Endothelial cell of umbilical vein (primary cell): ENCODE data around the gene OPCML. TPM values are rescaled to one million over a fixed set of nuclear protein-coding genes. Genes with fewer than 3 reads are reported as not detected.

Source experiments
- BruUV-seq: library from RNA; stranded (reverse); fragments of 400-500 nt; replicated peaks from 2 replicates; lab custom pipeline; 2021; lab: Mats Ljungman, UMichigan
- CTCF ChIA-PET: fragments of 300-600, 350-600 bp; sonication (Branson Sonifier 250); formaldehyde crosslinking; loops from one replicate; lab custom pipeline; 2021; ENCODE audit warnings: antibody characterized with exemption, inconsistent platforms; lab: Charles Lee
- POLR2A ChIA-PET: fragments of 300-600, 350-600 bp; sonication (Branson Sonifier 250); formaldehyde crosslinking; loops from one replicate; lab custom pipeline; 2021; ENCODE audit warnings: antibody characterized with exemption, inconsistent platforms; lab: Charles Lee
- DNase-seq: peaks from one replicate; pipeline ENCODE4 v3.0.0-alpha.2; 2011; ENCODE audit warnings: low read depth, low spot score
- FAIRE-seq: peaks from 2 replicates; lab custom pipeline; 2011; peaks lifted over from hg19 to GRCh38; lab: Jason Lieb, UNC
- H2AFZ ChIP-seq: 2 replicates; pipeline ENCODE4 v1.6.0; 2012; ENCODE audit warnings: low read depth, low read length, control low read depth, inconsistent platforms
- H3K27ac ChIP-seq: 2 replicates; pipeline ENCODE4 v1.5.1; 2011; ENCODE audit warnings: low read depth, mild to moderate bottlenecking, control low read depth, low read length, moderate library complexity; ENCODE audit not compliant: insufficient read depth
- H3K27me3 ChIP-seq, 2 experiments: 2 replicates each; pipeline versions ENCODE4 v1.6.0 to v1.6.1; 2011; ENCODE audit warnings: low read length in 2 of 2, mixed read lengths in 1 of 2; ENCODE audit not compliant: control insufficient read depth in 2 of 2, insufficient read depth in 2 of 2
- H3K36me3 ChIP-seq, 2 experiments: 2 replicates in 1 of 2; 3 replicates in 1 of 2; pipeline ENCODE4 v1.5.1; 2011; ENCODE audit warnings: low read length in 2 of 2, mild to moderate bottlenecking in 1 of 2, moderate library complexity in 1 of 2; ENCODE audit not compliant: control insufficient read depth in 2 of 2, insufficient read depth in 2 of 2; ENCODE audit errors: extremely low read depth in 1 of 2
- H3K4me1 ChIP-seq: 3 replicates; pipeline ENCODE4 v1.5.1; 2011; ENCODE audit warnings: mild to moderate bottlenecking, low read length; ENCODE audit not compliant: control insufficient read depth, insufficient read depth; ENCODE audit errors: extremely low read depth
- H3K4me2 ChIP-seq: 2 replicates; pipeline ENCODE4 v1.6.1; 2011; ENCODE audit warnings: low read length, control low read depth, mixed read lengths; ENCODE audit not compliant: insufficient read depth
- H3K4me3 ChIP-seq, 3 experiments: fragments of 200-600 bp in 1 of 3; sonication (generic), shearing (Covaris generic) in 1 of 3; replicated peaks in 1 of 3; 2 replicates each; pipeline ENCODE4 v1.5.1; 2011 to 2016; ENCODE audit warnings: control low read depth in 3 of 3, low read length in 3 of 3, mild to moderate bottlenecking in 2 of 3, inconsistent platforms in 1 of 3, low read depth in 1 of 3, moderate library complexity in 1 of 3; ENCODE audit not compliant: insufficient read depth in 1 of 3
- H3K79me2 ChIP-seq: 2 replicates; pipeline ENCODE4 v1.6.0; 2012; ENCODE audit warnings: low read length, inconsistent platforms; ENCODE audit not compliant: control insufficient read depth, insufficient read depth
- H3K9ac ChIP-seq: replicated peaks from 2 replicates; pipeline ENCODE3; 2011; ENCODE audit warnings: low read length, control low read depth; ENCODE audit not compliant: insufficient read depth; ENCODE audit errors: extremely low read depth
- H3K9me1 ChIP-seq: replicated peaks from 3 replicates; pipeline ENCODE4 v1.6.0; 2011; ENCODE audit warnings: mild to moderate bottlenecking, low read length; ENCODE audit not compliant: control insufficient read depth, insufficient read depth; ENCODE audit errors: extremely low read depth
- H3K9me3 ChIP-seq: replicated peaks from 2 replicates; pipeline ENCODE4 v1.5.1; 2012; ENCODE audit warnings: low read length, inconsistent platforms; ENCODE audit not compliant: control insufficient read depth, insufficient read depth
- H4K20me1 ChIP-seq: replicated peaks from 2 replicates; pipeline ENCODE3; 2011; ENCODE audit warnings: mild to moderate bottlenecking, low read length; ENCODE audit not compliant: control insufficient read depth, insufficient read depth; ENCODE audit errors: extremely low read depth
- CTCF ChIP-seq, 2 donors: IDR thresholded peaks; 1 replicate in 1 of 2; 2 replicates in 1 of 2; pipeline ENCODE4 v1.5.1; 2011; ENCODE audit warnings: low read length in 2 of 2, mild to moderate bottlenecking in 2 of 2, moderate library complexity in 2 of 2, control low read depth in 1 of 2, inconsistent platforms in 1 of 2, low read depth in 1 of 2; ENCODE audit not compliant: insufficient read depth in 1 of 2; ENCODE audit errors: extremely low read depth in 1 of 2
- EZH2 ChIP-seq: IDR thresholded peaks from 2 replicates; pipeline ENCODE4 v1.6.1; 2012; ENCODE audit warnings: borderline replicate concordance, low read depth, mild to moderate bottlenecking, moderate library complexity, low read length, inconsistent platforms; ENCODE audit not compliant: severe bottlenecking
- FOS ChIP-seq: IDR thresholded peaks from 2 replicates; pipeline ENCODE4 v1.6.1; 2011; ENCODE audit warnings: mild to moderate bottlenecking, low read length, moderate library complexity, borderline replicate concordance; ENCODE audit not compliant: insufficient read depth
- GATA2 ChIP-seq: IDR thresholded peaks from 2 replicates; pipeline ENCODE4 v1.7.0; 2011; ENCODE audit warnings: low read depth, mild to moderate bottlenecking, moderate library complexity, mixed read lengths, low read length; ENCODE audit not compliant: insufficient read length, insufficient read depth
- JUN ChIP-seq: IDR thresholded peaks from 2 replicates; pipeline ENCODE4 v1.6.1; 2011; ENCODE audit warnings: borderline replicate concordance, low read depth; ENCODE audit not compliant: insufficient read length, insufficient read depth
- MAX ChIP-seq: IDR thresholded peaks from 2 replicates; pipeline ENCODE4 v1.6.1; 2011; ENCODE audit not compliant: insufficient read depth, insufficient read length
- MYC ChIP-seq: IDR thresholded peaks from one replicate; pipeline ENCODE4 v1.6.1; 2011; ENCODE audit warnings: mild to moderate bottlenecking, low read depth, low read length
- POLR2A ChIP-seq: IDR thresholded peaks from 2 replicates; pipeline ENCODE4 v1.6.1; 2012; ENCODE audit warnings: low read depth, mild to moderate bottlenecking, control low read depth, low read length
- POLR2AphosphoS5 ChIP-seq: IDR thresholded peaks from 2 replicates; pipeline ENCODE4 v1.6.1; 2012; ENCODE audit warnings: low read depth, mild to moderate bottlenecking, control low read depth, low read length, moderate library complexity; ENCODE audit not compliant: insufficient read depth
- dilution Hi-C: fragments of 300-500 bp; cut with MboI; formaldehyde crosslinking; loops from one replicate; pipeline ENCODE4 v1.15.0; 2019; ENCODE audit warnings: low sequenced_read_pairs; ENCODE audit not compliant: extremely low pct_ligation_motif_present
- intact Hi-C: fragments of 100-400 bp; cut with micrococcal nuclease; formaldehyde crosslinking; loops from one replicate; pipeline ENCODE4 v1.10.0; 2022
- polyA plus RNA-seq, 4 experiments: library from polyadenylated mRNA; depleted of rRNA in 3 of 4; stranded (reverse) in 3 of 4; unstranded in 1 of 4; fragments of >200 nt; gene quantifications; 2 replicates each; pipeline versions ENCODE4 v1.2.1 to v1.2.3, GENCODE V29; 2011 to 2012; ENCODE audit warnings: missing spikeins in 1 of 4
- total RNA-seq: library from RNA; stranded (reverse); gene quantifications from 2 replicates; pipeline ENCODE4 v1.2.3, GENCODE V29; 2021

The OPCML gene
- total and polyA plus RNA-seq, 2 donors (not counting 3 experiments of a cell fraction or from before 2014, with no cell fraction given), result not detected

- dilution Hi-C loops, result no loop called here
- Histone ChIP-seq H4K20me1 (no peaks in the 10 kb centered on the region), H3K9ac (no peak overlapping the region), H3K4me2 (no peak overlapping the region), H3K9me1 (no peaks in the 10 kb centered on the region), H3K4me3 (no peak overlapping the region), H3K36me3 (no peaks in the 10 kb centered on the region), H3K27me3 (no peaks in the 10 kb centered on the region), H3K4me1 (no peaks in the 10 kb centered on the region), H3K27ac (no peak overlapping the region), H2AFZ (no peak overlapping the region), H3K79me2 (no peaks in the 10 kb centered on the region), H3K9me3 (peaks cover 4% of the 10 kb centered on the region)
- ChIA-PET POLR2A (no interaction called here), CTCF (no interaction called here)
- TF ChIP-seq EZH2 (no peak), FOS (no peak), MYC (no peak), MAX (no peak), JUN (no peak), GATA2 (no peak), POLR2A (no peak), POLR2AphosphoS5 (no peak), CTCF (IDR thresholded peaks at IDR 0.05; ENCODE audit: extremely low read depth in 1 of 2, insufficient read depth in 1 of 2, low read depth in 1 of 2, low read length in 2 of 2) (no peak)
- BruUV-seq, result no TSS peak
- no peak for FAIRE-seq
- peak; percentile 1 for DNase-seq
- intact Hi-C loops, result no loop called here
Measured at GRCh38 chr11:133354069-133354468, 178.2 kb downstream of the OPCML start.
